B cell (primary cell): Measurements from ENCODE around the gene EME1. TPM values are rescaled to one million over a fixed set of nuclear protein-coding genes. Genes with fewer than 3 reads are reported as not detected.

Experiments used
- ATAC-seq: fragments of 200-7000 bp; cut with Tn5 transposase; one replicate; pipeline ENCODE4 v1.10.0; 2021; ENCODE audit warnings: low read depth, mild to moderate bottlenecking, moderate number of reproducible peaks, moderate library complexity
- CTCF ChIA-PET: fragments of 350-600 bp; sonication (Branson Sonifier 250); formaldehyde crosslinking; loops from one replicate; lab custom pipeline; 2021; ENCODE audit warnings: antibody characterized with exemption, inconsistent platforms; lab: Charles Lee
- POLR2A ChIA-PET: fragments of 350-600 bp; sonication (Branson Sonifier 250); formaldehyde crosslinking; loops from one replicate; lab custom pipeline; 2021; ENCODE audit warnings: antibody characterized with exemption; lab: Charles Lee
- DNase-seq: peaks from one replicate; pipeline ENCODE4 v3.0.0; 2013
- H2AFZ ChIP-seq: 2 replicates; pipeline ENCODE4 v1.6.1; 2012; ENCODE audit warnings: mild to moderate bottlenecking, low read depth, low read length; ENCODE audit not compliant: insufficient read depth, poor library complexity, severe bottlenecking
- H3K27ac ChIP-seq, 2 donors: 1 replicate in 1 of 2; 2 replicates in 1 of 2; pipeline ENCODE4 v1.5.1; 2012 to 2013; ENCODE audit warnings: low read length in 2 of 2, mild to moderate bottlenecking in 2 of 2, moderate library complexity in 1 of 2
- H3K27me3 ChIP-seq, 4 experiments: fragments of 200-600 bp in 1 of 4; sonication (generic) in 1 of 4; replicated peaks in 1 of 4; 1 replicate in 2 of 4; 2 replicates in 2 of 4; pipeline versions ENCODE4 v1.6.1 to v1.7.0; 2013 to 2016; ENCODE audit warnings: low read length in 3 of 4, mild to moderate bottlenecking in 2 of 4, mixed read lengths in 1 of 4, moderate library complexity in 1 of 4; ENCODE audit not compliant: insufficient read depth in 4 of 4, control insufficient read depth in 3 of 4; ENCODE audit errors: control extremely low read depth in 1 of 4
- H3K36me3 ChIP-seq, 2 experiments: replicated peaks in 1 of 2; 1 replicate in 1 of 2; 2 replicates in 1 of 2; pipeline versions ENCODE4 v1.6.1 to v1.7.1; 2013; ENCODE audit warnings: low read length in 1 of 2; ENCODE audit not compliant: insufficient read depth in 2 of 2, control insufficient read depth in 1 of 2; ENCODE audit errors: control extremely low read depth in 1 of 2, extremely low read depth in 1 of 2
- H3K4me1 ChIP-seq, 2 donors: fragments of 200-600 bp in 1 of 2; sonication (generic) in 1 of 2; 1 replicate in 1 of 2; 2 replicates in 1 of 2; pipeline versions ENCODE4 v1.5.1 to v1.6.1; 2013 to 2017; ENCODE audit warnings: low read length in 2 of 2; ENCODE audit not compliant: control insufficient read depth in 2 of 2, insufficient read depth in 2 of 2
- H3K4me2 ChIP-seq: replicated peaks from 2 replicates; pipeline ENCODE3; 2012; ENCODE audit warnings: mild to moderate bottlenecking, low read depth, low read length; ENCODE audit not compliant: poor library complexity, severe bottlenecking
- H3K4me3 ChIP-seq, 5 experiments: fragments of 200-600 bp in 1 of 5; sonication (generic) in 1 of 5; 1 replicate in 3 of 5; 2 replicates in 2 of 5; pipeline versions ENCODE4 v1.5.1 to v1.7.0; 2011 to 2016; ENCODE audit warnings: low read length in 4 of 5, mild to moderate bottlenecking in 4 of 5, low read depth in 2 of 5, control low read depth in 1 of 5, moderate library complexity in 1 of 5; ENCODE audit not compliant: insufficient read depth in 1 of 5; ENCODE audit errors: control extremely low read depth in 1 of 5, extremely low read depth in 1 of 5
- H3K79me2 ChIP-seq: fragments of 200-600 bp; sonication (generic); one replicate; pipeline ENCODE4 v1.6.0; 2016; ENCODE audit warnings: low read length; ENCODE audit not compliant: control insufficient read depth, insufficient read depth
- H3K9ac ChIP-seq: fragments of 200-600 bp; sonication (generic); 2 replicates; pipeline ENCODE4 v1.6.1; 2017; ENCODE audit warnings: mild to moderate bottlenecking, low read length, moderate library complexity
- H3K9me3 ChIP-seq, 3 donors: one replicate each; pipeline versions ENCODE4 v1.6.1 to v1.7.1; 2013; ENCODE audit warnings: low read length in 2 of 3; ENCODE audit not compliant: control insufficient read depth in 2 of 3, insufficient read depth in 1 of 3; ENCODE audit errors: control extremely low read depth in 1 of 3
- H4K20me1 ChIP-seq: 2 replicates; pipeline ENCODE4 v1.6.0; 2012; ENCODE audit warnings: mild to moderate bottlenecking, low read length; ENCODE audit not compliant: insufficient read depth, control insufficient read depth, poor library complexity, severe bottlenecking
- H3K27ac Mint-ChIP-seq: one replicate; pipeline ENCODE4 v1.8.0; 2021; ENCODE audit warnings: mixed read lengths
- H3K27me3 Mint-ChIP-seq: one replicate; pipeline ENCODE4 v1.8.0; 2021; ENCODE audit warnings: mixed read lengths
- H3K4me1 Mint-ChIP-seq: one replicate; pipeline ENCODE4 v1.8.0; 2021; ENCODE audit warnings: mixed read lengths
- H3K4me3 Mint-ChIP-seq: one replicate; pipeline ENCODE4 v1.8.0; 2021; ENCODE audit warnings: mixed read lengths
- H3K9me3 Mint-ChIP-seq: one replicate; pipeline ENCODE4 v1.8.0; 2022; ENCODE audit warnings: mixed read lengths; ENCODE audit not compliant: insufficient read depth
- EZH2 ChIP-seq: IDR thresholded peaks from 2 replicates; pipeline ENCODE4 v1.6.1; 2012; ENCODE audit warnings: borderline replicate concordance, low read depth, mild to moderate bottlenecking, moderate library complexity, low read length; ENCODE audit not compliant: insufficient read depth, poor library complexity, severe bottlenecking
- WGBS: methylation state at CpG from one replicate; pipeline ENCODE4 v1.1.5; 2013; ENCODE audit warnings: missing lambda C conversion rate; ENCODE audit not compliant: insufficient coverage; 5-methylcytosine and 5-hydroxymethylcytosine counted together
- intact Hi-C: fragments of 100-400 bp; cut with micrococcal nuclease; formaldehyde crosslinking; loops from one replicate; pipeline ENCODE4 v1.10.0; 2022
- polyA plus RNA-seq: library from polyadenylated mRNA; depleted of rRNA; stranded (reverse); fragments of >200 nt; gene quantifications from 2 replicates; pipeline ENCODE4 v1.2.3, GENCODE V29; 2012
- total RNA-seq, 2 donors: library from RNA; stranded (reverse); fragments of 120-200 nt in 1 of 2; gene quantifications; 1 replicate in 1 of 2; 2 replicates in 1 of 2; pipeline versions ENCODE4 v1.2.3 to v1.2.4, GENCODE V29; 2013 to 2022
- TF ChIP-seq, protein P1 (sequence below): fragments of 200-600 bp; IDR thresholded peaks from one replicate; pipeline ENCODE4 v1.8.0; 2022; ENCODE audit warnings: antibody characterized with exemption, mild to moderate bottlenecking

EME1 gene
- total and polyA plus RNA-seq, 2 donors (not counting 1 experiment from before 2014, with no cell fraction given) = 1.6 to 2.3 TPM

DNA sequence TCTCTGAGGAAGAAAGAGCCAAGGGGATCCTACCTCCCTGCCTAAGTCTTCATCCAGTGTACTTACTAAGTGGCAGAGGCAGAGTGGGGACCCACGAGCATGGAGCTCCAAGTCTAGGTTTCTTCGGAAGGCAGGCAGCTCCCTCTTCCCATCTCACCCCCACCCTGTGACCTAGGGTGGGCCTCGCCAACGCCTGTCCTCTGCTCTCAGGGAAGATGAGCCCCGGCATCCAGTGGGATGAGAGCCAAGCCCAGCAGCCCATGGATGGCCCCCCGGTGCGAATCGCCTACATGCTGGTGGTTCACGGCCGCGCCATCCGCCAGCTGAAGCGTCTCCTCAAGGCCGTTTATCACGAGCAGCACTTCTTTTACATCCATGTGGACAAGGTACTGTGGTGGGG, 18.8 kb upstream of the EME1 start:
- peaks cover under 1% of the 10 kb centered on the region for H3K79me2 ChIP-seq
- Mint-ChIP-seq H3K9me3 (no peaks in the 10 kb centered on the region), H3K27me3 (no peaks in the 10 kb centered on the region), H3K27ac (no peak overlapping the region), H3K4me3 (no peak overlapping the region), H3K4me1 (peaks cover 4% of the 10 kb centered on the region)
- intact Hi-C loops = no loop called here
- H3K9me3 ChIP-seq = no peaks in the 10 kb centered on the region
- no peak overlapping the region for H2AFZ ChIP-seq
- POLR2A ChIA-PET = no interaction called here
- no peak overlapping the region for H3K27ac ChIP-seq
- no peak overlapping the region for H3K4me3 ChIP-seq
- H3K4me2 ChIP-seq = no peak overlapping the region
- DNase-seq (no peak), ATAC-seq (no peak)
- TF ChIP-seq, protein P1, sequence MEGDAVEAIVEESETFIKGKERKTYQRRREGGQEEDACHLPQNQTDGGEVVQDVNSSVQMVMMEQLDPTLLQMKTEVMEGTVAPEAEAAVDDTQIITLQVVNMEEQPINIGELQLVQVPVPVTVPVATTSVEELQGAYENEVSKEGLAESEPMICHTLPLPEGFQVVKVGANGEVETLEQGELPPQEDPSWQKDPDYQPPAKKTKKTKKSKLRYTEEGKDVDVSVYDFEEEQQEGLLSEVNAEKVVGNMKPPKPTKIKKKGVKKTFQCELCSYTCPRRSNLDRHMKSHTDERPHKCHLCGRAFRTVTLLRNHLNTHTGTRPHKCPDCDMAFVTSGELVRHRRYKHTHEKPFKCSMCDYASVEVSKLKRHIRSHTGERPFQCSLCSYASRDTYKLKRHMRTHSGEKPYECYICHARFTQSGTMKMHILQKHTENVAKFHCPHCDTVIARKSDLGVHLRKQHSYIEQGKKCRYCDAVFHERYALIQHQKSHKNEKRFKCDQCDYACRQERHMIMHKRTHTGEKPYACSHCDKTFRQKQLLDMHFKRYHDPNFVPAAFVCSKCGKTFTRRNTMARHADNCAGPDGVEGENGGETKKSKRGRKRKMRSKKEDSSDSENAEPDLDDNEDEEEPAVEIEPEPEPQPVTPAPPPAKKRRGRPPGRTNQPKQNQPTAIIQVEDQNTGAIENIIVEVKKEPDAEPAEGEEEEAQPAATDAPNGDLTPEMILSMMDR = no peak
- TF ChIP-seq EZH2 = no peak
- H3K36me3 ChIP-seq = peaks cover 0 to 44% of the 10 kb centered on the region in 2 experiments
- CTCF ChIA-PET = no interaction called here
- no peaks in the 10 kb centered on the region for H4K20me1 ChIP-seq
- H3K9ac ChIP-seq = no peak overlapping the region
- H3K27me3 ChIP-seq = no peaks in the 10 kb centered on the region
- no peaks in the 10 kb centered on the region for H3K4me1 ChIP-seq
- WGBS = 100% methylated on average over 13 of the region's 15 CpGs

DNA sequence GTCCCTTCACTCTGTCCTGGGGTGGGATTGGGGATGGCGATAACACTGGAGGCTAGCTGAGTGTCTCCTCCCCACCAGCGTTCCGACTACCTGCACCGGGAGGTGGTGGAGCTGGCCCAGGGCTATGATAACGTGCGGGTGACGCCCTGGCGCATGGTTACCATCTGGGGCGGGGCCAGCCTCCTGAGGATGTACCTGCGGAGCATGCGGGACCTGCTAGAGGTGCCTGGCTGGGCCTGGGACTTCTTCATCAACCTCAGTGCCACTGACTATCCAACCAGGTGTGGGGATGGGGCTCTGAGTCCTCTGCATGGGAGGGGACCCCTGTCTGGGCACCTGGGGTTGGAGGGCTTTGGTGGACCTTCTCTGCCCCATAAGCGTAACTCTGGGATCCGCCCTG, 18.3 kb upstream of the EME1 start:
- TF ChIP-seq, protein P1 = no peak
- no peak for TF ChIP-seq EZH2
- Mint-ChIP-seq H3K9me3 (no peaks in the 10 kb centered on the region), H3K4me3 (no peak overlapping the region), H3K27ac (no peak overlapping the region), H3K4me1 (peaks cover 4% of the 10 kb centered on the region), H3K27me3 (no peaks in the 10 kb centered on the region)
- no peaks in the 10 kb centered on the region for H3K4me1 ChIP-seq
- ChIA-PET CTCF (no interaction called here), POLR2A (no interaction called here)
- H3K79me2 ChIP-seq = no peaks in the 10 kb centered on the region
- no peak overlapping the region for H3K4me3 ChIP-seq
- WGBS = 98% methylated on average over 11 of the region's 13 CpGs
- H4K20me1 ChIP-seq = no peaks in the 10 kb centered on the region
- no peak overlapping the region for H3K9ac ChIP-seq
- no peaks in the 10 kb centered on the region for H3K9me3 ChIP-seq
- DNase-seq = no peak
- no peak overlapping the region for H2AFZ ChIP-seq
- H3K27ac ChIP-seq = no peak overlapping the region
- peaks cover 0 to 50% of the 10 kb centered on the region in 2 experiments for H3K36me3 ChIP-seq
- no peak overlapping the region for H3K4me2 ChIP-seq
- no peaks in the 10 kb centered on the region for H3K27me3 ChIP-seq
- no peak for ATAC-seq
- intact Hi-C loops = no loop called here
